OCI-LY3 (cell line): ENCODE data around the gene ZDHHC16.

Experiments
- H2AFZ ChIP-seq: fragments of 200-600, 300-600 bp; shearing (Covaris generic); 2 replicates; pipeline ENCODE4 v1.6.0; 2014; ENCODE audit warnings: antibody characterized with exemption, low read depth, low read length
- H3K27ac ChIP-seq: fragments of 200-600, 300-600 bp; sonication (generic); 2 replicates; pipeline ENCODE4 v1.5.1; 2014; ENCODE audit warnings: mild to moderate bottlenecking, low read length, moderate library complexity, mixed read lengths
- H3K27me3 ChIP-seq: fragments of 200-600, 300-600 bp; sonication (generic); 2 replicates; pipeline ENCODE4 v1.6.1; 2014; ENCODE audit warnings: low read depth, low read length, mixed read lengths
- H3K36me3 ChIP-seq: fragments of 200-600, 300-600 bp; sonication (generic); replicated peaks from 2 replicates; pipeline ENCODE3; 2014; ENCODE audit warnings: low read depth, low read length, mixed read lengths
- H3K4me1 ChIP-seq: fragments of 300-600, 200-600 bp; sonication (generic); 2 replicates; pipeline ENCODE4 v1.6.1; 2014; ENCODE audit warnings: low read length, mixed read lengths
- H3K4me2 ChIP-seq: fragments of 200-600, 300-600 bp; sonication (generic); 2 replicates; pipeline ENCODE4 v1.6.1; 2014; ENCODE audit warnings: low read length, mixed read lengths
- H3K4me3 ChIP-seq: fragments of 300-600, 200-600 bp; sonication (generic); 2 replicates; pipeline ENCODE4 v1.5.1; 2014; ENCODE audit warnings: antibody characterized with exemption, mild to moderate bottlenecking, low read length, moderate library complexity
- H3K79me2 ChIP-seq: fragments of 300-600, 200-600 bp; shearing (Covaris generic); 2 replicates; pipeline ENCODE4 v1.6.1; 2014; ENCODE audit warnings: mild to moderate bottlenecking, low read length, mixed read lengths
- H3K9ac ChIP-seq: fragments of 300-600, 200-600 bp; shearing (Covaris generic); 2 replicates; pipeline ENCODE4 v1.6.0; 2014; ENCODE audit warnings: mild to moderate bottlenecking, low read length, moderate library complexity
- H3K9me3 ChIP-seq: fragments of 200-600, 300-600 bp; shearing (Covaris generic); 2 replicates; pipeline ENCODE4 v1.6.1; 2014; ENCODE audit warnings: low read length, mixed read lengths; ENCODE audit not compliant: insufficient read depth
- H4K20me1 ChIP-seq: fragments of 200-600, 300-600 bp; sonication (generic); 2 replicates; pipeline ENCODE4 v1.6.1; 2016; ENCODE audit warnings: low read length, mixed read lengths; ENCODE audit not compliant: insufficient read depth
- EZH2phosphoT487 ChIP-seq: fragments of 200-600 bp; shearing (Covaris generic); IDR thresholded peaks from 2 replicates; pipeline ENCODE4 v1.6.1; 2018; ENCODE audit warnings: antibody characterized with exemption, mixed run types, low read depth
- TF ChIP-seq, protein P1 (sequence below): fragments of 200-600, 300-600 bp; sonication (generic); IDR thresholded peaks from 2 replicates; pipeline ENCODE4 v1.5.1; 2014; ENCODE audit warnings: antibody characterized with exemption, low read length, low read depth

ZDHHC16 gene

DNA sequence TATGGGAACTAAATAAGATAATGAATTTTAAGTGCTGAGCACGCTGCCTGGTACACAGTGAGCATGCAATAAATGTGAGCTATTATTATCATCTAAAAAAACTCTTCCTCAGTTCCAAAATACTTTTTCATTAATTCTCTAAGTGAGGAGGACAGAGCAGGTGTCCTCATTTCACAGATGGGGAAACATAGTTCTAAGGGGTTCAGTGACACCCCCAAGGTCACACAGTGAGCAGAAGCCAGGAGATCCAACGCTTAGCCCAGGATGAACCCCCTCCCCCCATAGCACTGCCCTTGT is 38.1 kb upstream of the ZDHHC16 start:
- Histone ChIP-seq H3K36me3 (no peaks in the 10 kb centered on the region), H3K9me3 (no peaks in the 10 kb centered on the region), H3K4me2 (peak overlapping the region; percentile 88), H4K20me1 (no peaks in the 10 kb centered on the region), H3K9ac (no peak overlapping the region), H3K79me2 (no peaks in the 10 kb centered on the region), H2AFZ (peak overlapping the region; percentile 97), H3K4me3 (no peak overlapping the region), H3K27ac (no peak overlapping the region), H3K27me3 (no peaks in the 10 kb centered on the region), H3K4me1 (peaks cover 3% of the 10 kb centered on the region; the same call in 1 of the 2 replicates)
- TF ChIP-seq EZH2phosphoT487, result no peak
- TF ChIP-seq, protein P1, sequence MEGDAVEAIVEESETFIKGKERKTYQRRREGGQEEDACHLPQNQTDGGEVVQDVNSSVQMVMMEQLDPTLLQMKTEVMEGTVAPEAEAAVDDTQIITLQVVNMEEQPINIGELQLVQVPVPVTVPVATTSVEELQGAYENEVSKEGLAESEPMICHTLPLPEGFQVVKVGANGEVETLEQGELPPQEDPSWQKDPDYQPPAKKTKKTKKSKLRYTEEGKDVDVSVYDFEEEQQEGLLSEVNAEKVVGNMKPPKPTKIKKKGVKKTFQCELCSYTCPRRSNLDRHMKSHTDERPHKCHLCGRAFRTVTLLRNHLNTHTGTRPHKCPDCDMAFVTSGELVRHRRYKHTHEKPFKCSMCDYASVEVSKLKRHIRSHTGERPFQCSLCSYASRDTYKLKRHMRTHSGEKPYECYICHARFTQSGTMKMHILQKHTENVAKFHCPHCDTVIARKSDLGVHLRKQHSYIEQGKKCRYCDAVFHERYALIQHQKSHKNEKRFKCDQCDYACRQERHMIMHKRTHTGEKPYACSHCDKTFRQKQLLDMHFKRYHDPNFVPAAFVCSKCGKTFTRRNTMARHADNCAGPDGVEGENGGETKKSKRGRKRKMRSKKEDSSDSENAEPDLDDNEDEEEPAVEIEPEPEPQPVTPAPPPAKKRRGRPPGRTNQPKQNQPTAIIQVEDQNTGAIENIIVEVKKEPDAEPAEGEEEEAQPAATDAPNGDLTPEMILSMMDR, result no peak

DNA sequence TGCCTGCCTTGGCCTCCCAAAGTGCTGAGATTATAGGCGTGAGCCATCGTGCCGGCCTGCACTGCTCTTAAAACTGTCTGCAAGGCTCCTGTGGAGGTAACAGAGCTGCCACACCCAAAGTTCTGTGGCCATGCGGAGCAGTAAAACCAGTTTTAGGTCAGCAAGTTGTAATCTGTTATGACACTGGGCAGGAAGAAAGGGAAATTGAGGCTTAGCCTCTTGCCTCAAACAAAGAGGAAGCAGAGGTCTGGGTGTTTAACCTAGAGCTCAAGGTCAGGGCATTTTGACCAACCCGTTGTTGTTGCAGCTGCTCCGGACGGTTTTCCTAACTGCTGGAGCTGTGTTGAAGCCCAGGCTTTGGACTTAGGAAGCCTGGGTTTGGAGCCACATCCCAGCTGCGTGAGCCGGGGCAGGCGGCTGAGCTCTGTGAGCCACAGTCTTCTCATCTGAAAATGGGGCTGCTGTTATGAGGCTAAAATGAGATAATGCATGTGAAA is 37.4 kb upstream of the ZDHHC16 start:
- H3K4me3 ChIP-seq, result no peak overlapping the region
- peaks cover 3% of the 10 kb centered on the region; the same call in 1 of the 2 replicates for H3K4me1 ChIP-seq
- no peaks in the 10 kb centered on the region for H4K20me1 ChIP-seq
- no peak for TF ChIP-seq EZH2phosphoT487
- TF ChIP-seq, protein P1, result no peak
- H2AFZ ChIP-seq, result no peak overlapping the region
- no peaks in the 10 kb centered on the region for H3K9me3 ChIP-seq
- H3K27me3 ChIP-seq, result no peaks in the 10 kb centered on the region
- no peaks in the 10 kb centered on the region for H3K79me2 ChIP-seq
- H3K36me3 ChIP-seq, result no peaks in the 10 kb centered on the region
- H3K4me2 ChIP-seq, result no peak overlapping the region
- no peak overlapping the region for H3K27ac ChIP-seq
- H3K9ac ChIP-seq, result no peak overlapping the region

DNA sequence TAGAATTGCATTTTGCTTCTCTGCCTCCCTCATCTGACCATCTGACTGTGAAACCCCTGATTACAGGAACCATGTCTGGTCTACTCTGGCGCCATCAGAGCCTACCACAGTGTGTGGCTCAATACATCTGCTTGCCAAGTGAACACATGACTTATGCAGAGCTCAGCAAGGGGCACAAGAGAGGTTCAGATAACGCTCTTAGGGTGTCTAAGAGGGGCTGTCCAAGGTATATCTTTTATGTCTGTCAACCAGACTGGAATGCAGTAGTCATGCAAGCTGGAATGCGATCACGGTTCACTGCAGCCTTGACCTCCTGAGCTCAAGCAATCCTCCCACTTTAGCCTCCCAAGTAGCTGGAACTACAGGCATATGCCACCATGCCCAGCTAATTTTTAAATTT is 34.6 kb upstream of the ZDHHC16 start:
- TF ChIP-seq EZH2phosphoT487, result no peak
- TF ChIP-seq, protein P1, result no peak
- Histone ChIP-seq H3K4me2 (no peak overlapping the region), H4K20me1 (no peaks in the 10 kb centered on the region), H3K36me3 (no peaks in the 10 kb centered on the region), H3K27ac (no peak overlapping the region), H3K4me3 (no peak overlapping the region), H3K9me3 (no peaks in the 10 kb centered on the region), H3K4me1 (peaks cover 3% of the 10 kb centered on the region; the same call in 1 of the 2 replicates), H3K9ac (no peak overlapping the region), H2AFZ (no peak overlapping the region), H3K27me3 (no peaks in the 10 kb centered on the region), H3K79me2 (no peaks in the 10 kb centered on the region)

DNA sequence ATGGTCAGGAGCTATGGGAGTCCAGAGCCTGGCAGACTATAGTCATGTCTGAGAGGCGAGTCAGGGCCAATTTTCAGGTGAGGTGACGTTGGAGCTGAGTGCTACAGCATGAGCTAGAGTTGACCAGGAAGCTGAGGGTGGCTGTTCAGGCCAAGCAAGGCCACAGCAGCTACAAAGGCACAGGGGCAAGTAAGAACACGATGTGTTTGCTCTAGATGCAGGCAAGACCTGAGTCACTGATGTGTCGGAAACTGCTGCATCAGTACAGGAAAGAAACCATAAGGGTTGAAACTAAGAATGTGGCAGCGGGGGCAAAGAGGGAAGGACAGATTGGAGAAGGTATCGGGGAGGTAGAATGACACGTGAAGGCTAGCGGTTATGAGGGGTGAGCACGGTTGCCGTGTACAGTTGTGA is 33.1 kb upstream of the ZDHHC16 start:
- Histone ChIP-seq H3K27ac (no peak overlapping the region), H3K4me2 (no peak overlapping the region), H3K36me3 (no peaks in the 10 kb centered on the region), H3K9me3 (no peaks in the 10 kb centered on the region), H3K27me3 (no peaks in the 10 kb centered on the region), H4K20me1 (no peaks in the 10 kb centered on the region), H3K79me2 (no peaks in the 10 kb centered on the region), H2AFZ (no peak overlapping the region), H3K4me1 (peaks cover under 1% of the 10 kb centered on the region), H3K9ac (no peak overlapping the region), H3K4me3 (no peak overlapping the region)
- TF ChIP-seq, protein P1, result no peak
- TF ChIP-seq EZH2phosphoT487, result no peak
